Fibroblast of skin of scalp (primary cell): ENCODE data around the gene LUZP2.
"Not testable (repeated sequence)": the region's sequence is repeated elsewhere in the genome, so short reads cannot be mapped to it uniquely, and the experiment has no call there.

ENCODE experiments used
- DNase-seq: peaks from one replicate; pipeline ENCODE4 v3.0.0-alpha.2; 2013

Gene LUZP2

DNA sequence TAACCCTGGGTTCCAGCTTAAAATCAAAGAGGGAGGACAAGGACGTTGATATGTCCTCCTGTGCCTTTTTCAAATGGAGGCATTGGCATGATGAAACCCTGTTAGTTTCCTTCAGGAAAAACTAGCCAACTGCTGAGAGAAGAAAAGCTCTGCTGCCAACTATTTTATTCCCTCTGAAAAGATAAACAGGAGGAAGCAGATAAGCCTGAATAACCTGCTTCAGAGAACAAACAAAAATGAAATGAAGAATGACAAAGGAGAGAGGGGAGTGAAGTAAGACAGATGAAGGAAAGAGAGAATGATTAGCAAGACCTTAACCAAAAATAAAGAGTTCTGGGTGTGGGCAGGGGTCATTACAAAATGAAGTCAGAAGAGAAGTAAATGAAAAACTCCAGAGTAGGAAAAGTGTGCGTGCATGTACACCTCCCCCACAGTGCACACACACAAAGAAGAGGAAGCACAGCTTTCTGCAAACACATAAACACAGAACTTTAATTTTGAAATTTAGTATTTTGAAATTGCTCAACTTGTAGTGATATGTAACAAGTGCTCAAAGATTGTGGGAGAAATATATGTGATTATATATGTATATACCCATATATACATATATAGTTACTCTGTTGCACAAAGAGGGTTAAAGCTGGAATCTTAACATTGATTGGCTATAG lies 332.2 kb downstream of the LUZP2 start:
- no peak for DNase-seq

DNA sequence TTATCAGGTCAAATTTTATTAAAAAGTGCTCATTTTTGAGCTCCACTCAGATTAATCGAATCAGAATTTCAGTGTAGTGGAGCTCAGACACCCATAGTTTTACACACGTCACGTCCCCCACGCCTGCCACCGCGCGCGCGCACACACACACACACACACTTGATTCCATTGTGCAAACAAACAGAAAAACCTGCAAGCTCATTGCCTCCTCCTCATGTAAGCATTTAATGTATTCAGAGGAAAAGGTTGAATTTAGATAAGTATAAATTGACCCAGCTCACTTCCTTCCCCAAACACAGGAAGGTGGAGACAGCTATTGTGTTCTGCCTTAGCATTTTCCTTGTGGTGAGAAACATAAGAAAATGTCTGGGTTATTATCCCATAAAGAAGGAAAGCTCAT lies 336.7 kb downstream of the LUZP2 start:
- DNase-seq, result no peak

DNA sequence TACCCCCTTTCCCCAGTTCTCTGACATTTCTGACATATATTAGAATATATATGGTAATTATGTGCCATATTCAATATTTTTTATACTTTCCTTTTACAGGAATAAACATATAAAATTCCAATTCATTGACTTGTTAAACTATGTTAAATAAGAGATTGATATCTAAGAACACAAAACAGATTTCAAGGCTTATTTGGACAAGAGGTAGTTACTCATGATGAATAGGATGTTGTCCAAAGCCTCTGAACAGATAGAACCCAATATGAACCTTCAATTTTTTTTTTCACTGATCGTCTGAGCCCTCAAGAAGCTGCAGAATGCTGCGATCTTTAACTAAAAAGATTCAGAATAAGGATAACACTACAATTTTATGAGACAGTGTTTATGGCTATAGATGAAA lies 340.3 kb downstream of the LUZP2 start:
- DNase-seq, result no peak

DNA sequence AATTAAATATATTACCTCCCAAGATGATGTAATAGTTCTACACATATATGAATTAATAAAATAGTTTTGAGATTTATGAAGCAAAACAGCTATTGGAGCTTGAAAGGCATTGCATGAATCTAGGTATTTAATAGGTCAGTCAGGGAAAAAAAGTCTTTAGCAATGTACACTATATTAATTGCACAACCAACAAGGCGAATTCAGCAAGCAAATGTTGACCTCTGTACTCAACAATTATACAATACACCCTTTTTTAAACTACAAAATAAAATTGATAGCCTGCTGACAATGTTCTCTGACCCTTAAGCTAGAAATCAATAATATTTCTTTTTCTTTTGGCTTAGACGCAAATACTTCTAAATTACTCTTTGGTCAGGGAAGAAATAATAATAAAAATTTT lies 345.5 kb downstream of the LUZP2 start:
- no peak for DNase-seq

- no peak for DNase-seq
Observed at GRCh38 chr11:24844406-24844805, 347.6 kb downstream of the LUZP2 start.

DNA sequence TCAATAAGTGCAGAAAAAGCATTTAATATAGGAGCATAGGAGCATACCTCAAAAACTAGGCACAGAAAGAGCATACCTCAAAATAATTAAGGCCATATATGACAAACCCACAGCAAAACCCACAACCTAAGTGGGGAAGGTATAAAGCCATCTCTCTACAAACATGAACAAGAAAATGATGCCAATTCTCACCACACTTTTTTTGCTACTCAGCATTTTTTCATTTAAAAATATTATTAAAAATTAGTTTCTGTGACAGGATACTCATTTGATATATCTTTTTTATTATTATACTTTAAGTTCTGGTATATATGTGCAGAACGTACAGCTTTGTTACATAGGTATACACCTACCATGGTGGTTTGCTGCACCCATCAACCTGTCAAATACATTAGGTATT lies 352.0 kb downstream of the LUZP2 start:
- DNase-seq, result no peak

GRCh38 chr11:24855951-24856350 lies 359.1 kb downstream of the LUZP2 start:
- DNase-seq, result no peak

DNA sequence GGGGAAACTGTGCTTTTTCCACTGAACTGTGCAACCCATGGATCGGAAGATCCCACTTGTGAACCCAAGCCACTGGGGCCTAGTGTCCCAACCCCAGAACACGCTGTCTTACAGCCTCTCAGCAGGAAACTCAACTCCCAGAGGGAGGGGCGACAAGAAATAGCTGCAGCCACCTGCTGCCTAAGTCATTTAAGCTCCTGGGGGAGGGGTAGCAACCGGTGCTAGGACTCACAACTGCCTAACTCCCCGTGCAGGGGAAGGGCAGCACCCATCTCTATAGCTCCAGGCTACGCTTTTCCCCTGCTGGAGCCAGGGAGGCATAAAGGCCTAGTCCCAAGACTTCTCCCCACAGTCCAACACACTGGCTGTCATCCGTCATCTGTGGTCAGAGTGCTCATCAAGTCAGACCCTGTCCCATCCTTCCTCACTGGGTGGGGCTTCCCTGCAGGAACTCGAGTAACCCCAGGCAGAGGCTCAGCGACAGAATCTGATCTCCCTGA lies 363.0 kb downstream of the LUZP2 start:
- DNase-seq, result no peak

GRCh38 chr11:24861440-24861839 lies 364.6 kb downstream of the LUZP2 start:
- DNase-seq, result no peak

- DNase-seq, result no peak
Observed at GRCh38 chr11:24866743-24867142, 369.9 kb downstream of the LUZP2 start.

GRCh38 chr11:24870048-24870447 lies 373.2 kb downstream of the LUZP2 start:
- no peak for DNase-seq

- no peak for DNase-seq
Observed at GRCh38 chr11:24872186-24872585, 375.3 kb downstream of the LUZP2 start.

GRCh38 chr11:24872651-24873311 lies 375.9 kb downstream of the LUZP2 start:
- no peak for DNase-seq

GRCh38 chr11:24880962-24881361 lies 384.1 kb downstream of the LUZP2 start:
- no peak for DNase-seq

GRCh38 chr11:24885580-24886173 lies 388.8 kb downstream of the LUZP2 start:
- no peak for DNase-seq

GRCh38 chr11:24886880-24887619 lies 390.2 kb downstream of the LUZP2 start:
- no peak for DNase-seq

DNA sequence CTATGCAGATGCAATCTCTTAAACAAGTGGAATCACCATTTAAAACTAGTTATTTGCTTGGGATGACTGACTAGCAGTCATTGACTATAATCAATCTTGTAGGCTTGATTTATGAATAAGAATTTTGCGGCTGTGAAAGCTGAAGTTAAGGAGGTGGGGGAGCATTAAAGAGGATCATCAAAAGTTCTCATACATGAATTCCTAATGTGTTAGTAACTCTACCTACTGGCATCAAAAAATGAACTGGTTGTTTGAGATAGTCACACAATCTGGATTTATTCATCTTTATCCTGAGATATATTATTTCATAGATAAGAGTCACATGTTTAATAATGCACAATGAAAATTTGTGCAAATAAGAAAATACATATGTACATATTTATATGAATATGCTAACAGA lies 393.6 kb downstream of the LUZP2 start:
- no peak for DNase-seq

GRCh38 chr11:24891845-24892492 lies 395.1 kb downstream of the LUZP2 start:
- DNase-seq, result not testable (repeated sequence)

DNA sequence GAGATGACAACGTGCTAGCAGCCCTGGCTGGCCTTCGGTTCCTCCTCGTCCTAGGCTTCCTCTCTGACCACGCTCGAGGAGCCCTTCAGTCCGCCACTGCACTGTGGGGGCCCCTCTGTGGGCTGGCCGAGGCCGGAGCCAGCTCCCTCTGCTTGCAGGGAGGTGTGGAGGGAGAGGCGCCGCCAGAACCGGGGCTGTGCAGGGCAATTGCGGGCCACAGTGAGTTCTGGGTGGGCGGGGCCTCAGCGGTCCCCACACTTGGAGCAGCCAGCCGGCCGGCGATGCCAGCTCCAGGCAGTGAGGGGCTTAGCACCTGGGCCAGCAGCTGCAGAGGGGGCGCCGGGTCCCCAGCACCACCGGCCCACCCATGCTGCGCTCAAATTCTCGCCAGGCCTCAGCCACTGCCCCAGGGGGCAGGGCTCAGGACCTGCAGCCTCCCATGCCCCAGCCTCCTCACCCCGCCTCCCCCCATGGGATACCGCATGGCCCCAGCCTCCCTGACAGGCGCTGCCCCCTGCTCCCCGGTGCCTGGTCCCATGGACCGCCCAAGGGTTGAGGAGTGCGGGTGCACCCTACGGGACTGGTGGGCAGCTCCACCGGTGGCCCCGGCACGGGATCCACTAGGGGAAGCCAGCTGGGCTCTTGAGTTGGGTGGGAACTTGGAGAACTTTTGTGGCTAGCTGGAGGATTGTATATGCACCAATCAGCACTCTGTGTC lies 399.4 kb downstream of the LUZP2 start:
- DNase-seq, result no peak

DNA sequence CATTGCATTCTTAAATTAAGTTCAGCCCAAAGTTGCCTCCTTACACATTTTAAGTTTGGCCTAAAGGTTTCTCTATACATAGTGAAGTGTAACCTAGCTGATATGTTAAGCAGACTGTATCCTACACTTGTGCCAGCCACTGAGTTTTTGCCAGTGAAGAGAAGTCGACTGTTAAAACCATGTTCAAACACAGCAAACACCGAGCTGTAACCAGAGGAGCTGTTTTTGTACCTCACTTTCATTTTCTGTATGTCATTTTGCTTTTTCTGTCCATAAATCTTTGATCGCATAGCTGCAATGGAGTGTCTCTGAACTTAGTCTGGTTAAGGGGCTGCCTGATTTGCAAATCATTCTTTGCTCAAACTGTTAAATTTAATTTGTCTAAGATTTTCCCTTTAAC lies 403.7 kb downstream of the LUZP2 start:
- DNase-seq, result no peak

- no peak for DNase-seq
Observed at GRCh38 chr11:24900960-24901549, 404.2 kb downstream of the LUZP2 start.

DNA sequence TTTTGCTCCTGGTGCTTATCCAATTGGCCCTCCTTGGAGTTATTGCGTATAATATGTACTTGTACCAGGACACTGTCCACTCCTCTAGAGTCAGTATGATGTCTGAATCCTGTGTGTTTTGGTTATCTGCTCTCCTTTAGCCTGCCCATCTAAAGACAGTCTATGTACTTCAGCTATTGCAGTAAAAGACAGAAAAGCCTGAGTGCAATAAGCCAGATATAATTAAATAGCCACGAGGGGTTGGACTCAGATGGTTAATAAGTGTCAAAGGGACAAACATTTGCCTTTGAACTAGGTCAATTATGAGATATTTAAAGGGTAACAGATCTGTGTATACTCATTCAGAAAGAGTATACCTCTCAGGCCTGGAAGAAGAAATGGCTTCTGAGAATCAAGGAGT lies 406.7 kb downstream of the LUZP2 start:
- no peak for DNase-seq
